Chondrocyte (in vitro differentiated cells): ENCODE measurements around the gene RAB40C. TPM values are rescaled to one million over a fixed set of nuclear protein-coding genes. Genes with fewer than 3 reads are reported as not detected.

ENCODE experiments used
- DNase-seq: peaks from one replicate; pipeline ENCODE4 v3.0.0; 2021; ENCODE audit warnings: mixed read lengths, low spot score
- H3K27ac Mint-ChIP-seq: one replicate; pipeline ENCODE4 v1.8.0; 2021; ENCODE audit warnings: mild to moderate bottlenecking, moderate library complexity, mixed read lengths; ENCODE audit not compliant: unreplicated experiment
- H3K27me3 Mint-ChIP-seq: 2 replicates; pipeline ENCODE4 v1.8.0; 2021; ENCODE audit warnings: low read depth, mixed read lengths
- H3K36me3 Mint-ChIP-seq: 2 replicates; pipeline ENCODE4 v1.8.0; 2021; ENCODE audit warnings: low read depth, mixed read lengths
- H3K4me1 Mint-ChIP-seq: 2 replicates; pipeline ENCODE4 v1.8.0; 2021; ENCODE audit warnings: low read depth, mild to moderate bottlenecking, mixed read lengths
- H3K4me3 Mint-ChIP-seq: one replicate; pipeline ENCODE4 v1.8.0; 2021; ENCODE audit warnings: mild to moderate bottlenecking, moderate library complexity, mixed read lengths; ENCODE audit not compliant: unreplicated experiment
- H3K9me3 Mint-ChIP-seq: 2 replicates; pipeline ENCODE4 v1.8.0; 2021; ENCODE audit warnings: low read depth, mixed read lengths
- total RNA-seq: library from RNA; stranded (reverse); gene quantifications from 3 replicates; pipeline ENCODE4 v1.2.1, GENCODE V29; 2021
- TF ChIP-seq, protein P1 (sequence below): fragments of 200-600 bp; sonication (generic); IDR thresholded peaks from 2 replicates; pipeline ENCODE4 v1.5.0; 2021; ENCODE audit warnings: antibody characterized with exemption, mild to moderate bottlenecking, moderate library complexity

Gene RAB40C
- total RNA-seq, 1 donor from 2014 or later = 19.6 TPM

DNA sequence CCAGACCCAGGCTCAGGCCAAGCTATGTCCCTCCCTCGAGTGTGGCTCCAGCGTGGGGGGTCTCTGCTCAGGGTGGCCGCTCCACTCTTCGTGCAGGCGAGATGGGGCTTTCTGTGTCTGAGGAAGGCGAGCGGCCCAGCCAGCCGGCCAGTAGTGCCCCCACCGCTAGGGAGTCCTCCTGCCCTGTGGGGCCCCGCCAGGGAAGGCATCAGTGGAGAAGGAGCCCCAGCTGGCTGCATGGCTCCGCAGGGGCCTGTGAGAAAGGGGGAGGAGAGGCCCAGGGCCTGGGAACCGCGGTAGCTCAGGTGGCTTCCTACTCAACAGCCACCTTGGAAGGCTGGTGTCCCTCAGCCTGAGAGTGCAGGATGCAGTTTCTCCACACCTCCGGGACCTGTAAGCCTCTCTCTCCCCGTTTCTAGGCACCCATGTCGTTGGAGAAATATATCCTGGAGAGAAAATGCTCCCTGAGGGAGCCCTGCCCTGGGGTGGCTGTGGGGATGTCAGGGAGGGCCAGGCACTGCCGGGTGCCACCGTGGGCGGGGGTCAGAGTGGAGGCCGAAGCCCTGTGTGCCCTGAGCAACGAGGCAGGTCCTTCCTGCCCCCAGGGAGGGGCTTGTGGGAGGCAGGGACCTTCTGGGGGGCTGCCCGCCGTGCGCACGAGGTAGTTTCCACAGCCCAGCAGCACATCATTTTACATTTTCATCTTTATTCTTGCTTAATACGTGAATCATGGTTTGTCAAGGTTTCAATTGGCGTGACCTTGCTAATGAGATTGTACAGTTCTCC lies 16.8 kb upstream of the RAB40C start:
- peaks cover 1% of the 10 kb centered on the region for H3K36me3 Mint-ChIP-seq
- no peaks in the 10 kb centered on the region for H3K9me3 Mint-ChIP-seq
- TF ChIP-seq, protein P1, sequence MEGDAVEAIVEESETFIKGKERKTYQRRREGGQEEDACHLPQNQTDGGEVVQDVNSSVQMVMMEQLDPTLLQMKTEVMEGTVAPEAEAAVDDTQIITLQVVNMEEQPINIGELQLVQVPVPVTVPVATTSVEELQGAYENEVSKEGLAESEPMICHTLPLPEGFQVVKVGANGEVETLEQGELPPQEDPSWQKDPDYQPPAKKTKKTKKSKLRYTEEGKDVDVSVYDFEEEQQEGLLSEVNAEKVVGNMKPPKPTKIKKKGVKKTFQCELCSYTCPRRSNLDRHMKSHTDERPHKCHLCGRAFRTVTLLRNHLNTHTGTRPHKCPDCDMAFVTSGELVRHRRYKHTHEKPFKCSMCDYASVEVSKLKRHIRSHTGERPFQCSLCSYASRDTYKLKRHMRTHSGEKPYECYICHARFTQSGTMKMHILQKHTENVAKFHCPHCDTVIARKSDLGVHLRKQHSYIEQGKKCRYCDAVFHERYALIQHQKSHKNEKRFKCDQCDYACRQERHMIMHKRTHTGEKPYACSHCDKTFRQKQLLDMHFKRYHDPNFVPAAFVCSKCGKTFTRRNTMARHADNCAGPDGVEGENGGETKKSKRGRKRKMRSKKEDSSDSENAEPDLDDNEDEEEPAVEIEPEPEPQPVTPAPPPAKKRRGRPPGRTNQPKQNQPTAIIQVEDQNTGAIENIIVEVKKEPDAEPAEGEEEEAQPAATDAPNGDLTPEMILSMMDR = no peak
- peaks cover 28% of the 10 kb centered on the region for H3K4me1 Mint-ChIP-seq
- no peak overlapping the region for H3K4me3 Mint-ChIP-seq
- H3K27ac Mint-ChIP-seq = no peak overlapping the region
- no peak for DNase-seq
- H3K27me3 Mint-ChIP-seq = no peaks in the 10 kb centered on the region

DNA sequence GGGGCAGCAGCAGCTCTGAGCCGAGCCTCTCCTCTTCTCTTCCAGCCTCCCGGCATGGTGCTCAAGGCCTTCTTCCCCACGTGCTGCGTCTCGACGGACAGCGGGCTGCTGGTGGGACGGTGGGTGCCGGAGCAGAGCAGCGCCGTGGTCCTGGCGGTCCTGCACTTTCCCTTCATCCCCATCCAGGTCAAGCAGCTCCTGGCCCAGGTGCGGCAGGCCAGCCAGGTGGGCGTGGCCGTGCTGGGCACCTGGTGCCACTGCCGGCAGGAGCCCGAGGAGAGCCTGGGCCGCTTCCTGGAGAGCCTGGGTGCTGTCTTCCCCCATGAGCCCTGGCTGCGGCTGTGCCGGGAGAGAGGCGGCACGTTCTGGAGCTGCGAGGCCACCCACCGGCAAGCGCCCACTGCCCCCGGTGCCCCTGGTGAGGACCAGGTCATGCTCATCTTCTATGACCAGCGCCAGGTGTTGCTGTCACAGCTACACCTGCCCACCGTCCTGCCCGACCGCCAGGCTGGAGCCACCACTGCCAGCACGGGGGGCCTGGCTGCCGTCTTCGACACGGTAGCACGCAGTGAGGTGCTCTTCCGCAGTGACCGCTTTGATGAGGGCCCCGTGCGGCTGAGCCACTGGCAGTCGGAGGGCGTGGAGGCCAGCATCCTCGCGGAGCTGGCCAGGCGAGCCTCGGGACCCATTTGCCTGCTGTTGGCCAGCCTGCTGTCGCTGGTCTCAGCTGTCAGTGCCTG lies 15.7 kb upstream of the RAB40C start:
- TF ChIP-seq, protein P1 = no peak
- Mint-ChIP-seq H3K9me3 (no peaks in the 10 kb centered on the region), H3K4me3 (no peak overlapping the region), H3K4me1 (peaks cover 24% of the 10 kb centered on the region), H3K27me3 (no peaks in the 10 kb centered on the region), H3K36me3 (peaks cover 1% of the 10 kb centered on the region), H3K27ac (no peak overlapping the region)
- DNase-seq = no peak

DNA sequence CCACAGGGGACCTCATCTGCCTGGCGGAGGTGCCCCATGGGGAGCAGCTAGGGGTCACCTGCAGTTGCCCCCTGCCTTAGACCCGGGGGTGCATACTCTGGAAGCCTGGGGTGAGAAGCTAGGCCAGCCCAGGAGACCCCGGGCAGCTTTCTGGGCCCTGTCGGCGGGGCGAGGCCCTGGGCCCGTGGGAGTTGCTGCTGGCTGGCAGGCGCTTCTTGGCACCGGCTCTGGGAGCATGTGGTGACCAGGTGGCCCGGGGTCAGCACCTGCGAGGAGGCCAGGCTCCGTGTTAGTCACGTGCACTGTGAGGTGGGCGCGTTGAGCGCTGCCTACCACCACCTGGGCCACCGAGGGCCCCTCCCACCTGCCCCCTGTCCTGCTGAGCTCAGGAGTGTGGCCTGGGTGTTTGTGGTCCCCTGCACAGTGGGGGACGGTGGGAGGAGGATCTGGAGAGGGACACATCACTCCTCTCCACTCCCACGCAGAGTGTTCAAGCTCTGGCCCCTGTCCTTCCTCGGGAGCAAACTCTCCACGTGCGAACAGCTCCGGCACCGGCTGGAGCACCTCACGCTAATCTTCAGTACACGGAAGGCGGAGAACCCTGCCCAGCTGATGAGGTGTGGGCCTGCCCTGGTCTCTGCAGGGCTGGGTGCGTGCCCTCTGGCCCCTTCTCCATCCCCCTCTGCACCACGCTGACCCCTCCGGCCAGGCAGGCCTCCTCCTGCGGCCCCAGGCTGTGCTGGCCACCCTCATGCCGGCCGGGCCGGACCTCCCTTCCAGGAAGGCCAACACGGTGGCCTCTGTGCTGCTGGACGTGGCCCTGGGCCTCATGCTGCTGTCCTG lies 14.3 kb upstream of the RAB40C start:
- H3K9me3 Mint-ChIP-seq = no peaks in the 10 kb centered on the region
- no peak for DNase-seq
- peaks cover 1% of the 10 kb centered on the region for H3K36me3 Mint-ChIP-seq
- no peak overlapping the region for H3K27ac Mint-ChIP-seq
- no peaks in the 10 kb centered on the region for H3K27me3 Mint-ChIP-seq
- TF ChIP-seq, protein P1 = no peak
- H3K4me1 Mint-ChIP-seq = peaks cover 20% of the 10 kb centered on the region
- no peak overlapping the region for H3K4me3 Mint-ChIP-seq

DNA sequence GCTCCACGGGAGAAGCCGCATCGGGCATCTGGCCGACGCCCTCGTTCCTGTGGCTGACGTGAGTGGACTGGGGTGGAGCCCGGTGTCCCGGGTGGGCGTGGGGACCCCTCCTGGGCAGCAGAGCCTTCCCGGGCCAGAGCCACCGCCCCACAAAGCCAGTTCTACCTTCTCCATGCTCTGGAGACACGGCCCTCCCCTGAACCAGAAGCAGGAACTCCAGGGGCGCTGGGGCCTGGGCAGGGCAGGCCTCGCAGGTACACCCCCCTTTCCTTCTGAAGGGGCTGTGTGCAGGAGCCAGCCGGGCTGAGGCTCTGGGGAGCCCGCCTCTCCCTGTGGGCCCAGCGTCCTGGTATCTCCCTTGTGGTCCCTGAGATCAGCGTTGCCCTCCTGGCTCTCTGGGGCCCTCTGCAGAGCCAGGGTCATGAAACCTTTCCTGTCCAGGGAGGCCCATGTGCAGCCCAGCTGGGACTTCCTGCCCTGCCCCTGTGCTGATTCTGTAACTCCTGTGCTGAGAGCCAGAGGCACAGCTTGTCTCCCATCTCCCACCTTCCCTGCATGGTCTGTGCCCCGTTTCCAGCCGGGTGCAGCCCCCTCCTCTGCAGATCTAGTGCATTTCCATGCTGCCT lies 13.6 kb upstream of the RAB40C start:
- Mint-ChIP-seq H3K4me1 (peaks cover 13% of the 10 kb centered on the region), H3K27ac (no peak overlapping the region), H3K36me3 (peaks cover 1% of the 10 kb centered on the region), H3K9me3 (no peaks in the 10 kb centered on the region), H3K4me3 (no peak overlapping the region), H3K27me3 (no peaks in the 10 kb centered on the region)
- DNase-seq = no peak
- TF ChIP-seq, protein P1 = no peak
